ENCODE data around the gene TRIM69. TPM values are rescaled to one million over a fixed set of nuclear protein-coding genes. Genes with fewer than 3 reads are reported as not detected.

The TRIM69 gene
- total and polyA plus RNA-seq, 2 donors (not counting 1 experiment from before 2014, with no cell fraction given) = 12.9 to 30.8 TPM

GRCh38 chr15:44812029-44812517 lies 75.7 kb downstream of the TRIM69 start:
- TF ChIP-seq EZH2 (IDR thresholded peaks at IDR 0.05; ENCODE audit: borderline replicate concordance, insufficient read depth, low read depth, low read length, poor library complexity, severe bottlenecking) = no peak
- TF ChIP-seq CTCF (IDR thresholded peaks at IDR 0.05) = no peak
- Histone ChIP-seq H3K27ac (ENCODE audit: low read length in 2 of 2) (no peak overlapping the region), H3K9me3 (ENCODE audit: control extremely low read depth in 1 of 3, control insufficient read depth in 2 of 3, insufficient read depth in 1 of 3, low read length in 2 of 3) (no peaks in the 10 kb centered on the region), H3K79me2 (ENCODE audit: control insufficient read depth, insufficient read depth, low read length) (no peaks in the 10 kb centered on the region), H3K36me3 (replicated peaks in 1 of 2; ENCODE audit: control extremely low read depth in 1 of 2, control insufficient read depth in 1 of 2, extremely low read depth in 1 of 2, insufficient read depth in 2 of 2, low read length in 1 of 2) (no peaks in the 10 kb centered on the region), H2AFZ (ENCODE audit: insufficient read depth, low read depth, low read length, poor library complexity, severe bottlenecking) (no peak overlapping the region), H3K9ac (ENCODE audit: low read length) (no peak overlapping the region), H3K4me1 (ENCODE audit: control insufficient read depth in 2 of 2, insufficient read depth in 2 of 2, low read length in 2 of 2) (no peaks in the 10 kb centered on the region), H3K27me3 (replicated peaks in 1 of 4; ENCODE audit: control extremely low read depth in 1 of 4, control insufficient read depth in 3 of 4, insufficient read depth in 4 of 4, low read length in 3 of 4) (no peaks in the 10 kb centered on the region), H3K4me2 (replicated peaks; ENCODE audit: low read depth, low read length, poor library complexity, severe bottlenecking) (no peak overlapping the region), H3K4me3 (ENCODE audit: control extremely low read depth in 1 of 5, extremely low read depth in 1 of 5, insufficient read depth in 1 of 5, low read depth in 2 of 5, low read length in 4 of 5) (no peak overlapping the region), H4K20me1 (ENCODE audit: control insufficient read depth, insufficient read depth, low read length, poor library complexity, severe bottlenecking) (no peaks in the 10 kb centered on the region)
- intact Hi-C loops (cut with micrococcal nuclease) = no loop called here
- Mint-ChIP-seq H3K4me1 (no peaks in the 10 kb centered on the region), H3K4me3 (no peak overlapping the region), H3K27me3 (peaks cover 24% of the 10 kb centered on the region), H3K9me3 (ENCODE audit: insufficient read depth) (no peaks in the 10 kb centered on the region), H3K27ac (no peak overlapping the region)
- no peak for ATAC-seq (ENCODE audit: low read depth)
- DNase-seq = no peak
- 100% methylated on average over 2 of the region's 5 CpGs for WGBS (ENCODE audit: insufficient coverage)
- ChIA-PET POLR2A (no interaction called here), CTCF (no interaction called here)

- H3K4me3 ChIP-seq (ENCODE audit: control extremely low read depth in 1 of 5, extremely low read depth in 1 of 5, insufficient read depth in 1 of 5, low read depth in 2 of 5, low read length in 4 of 5) = no peak overlapping the region
- ChIA-PET POLR2A (no interaction called here), CTCF (no interaction called here)
- Mint-ChIP-seq H3K4me3 (no peak overlapping the region), H3K4me1 (no peaks in the 10 kb centered on the region), H3K27ac (no peak overlapping the region), H3K27me3 (peaks cover 24% of the 10 kb centered on the region), H3K9me3 (ENCODE audit: insufficient read depth) (no peaks in the 10 kb centered on the region)
- no peak for TF ChIP-seq EZH2 (IDR thresholded peaks at IDR 0.05; ENCODE audit: borderline replicate concordance, insufficient read depth, low read depth, low read length, poor library complexity, severe bottlenecking)
- no peak for TF ChIP-seq CTCF (IDR thresholded peaks at IDR 0.05)
- no peak overlapping the region for H3K4me2 ChIP-seq (replicated peaks; ENCODE audit: low read depth, low read length, poor library complexity, severe bottlenecking)
- H3K36me3 ChIP-seq (replicated peaks in 1 of 2; ENCODE audit: control extremely low read depth in 1 of 2, control insufficient read depth in 1 of 2, extremely low read depth in 1 of 2, insufficient read depth in 2 of 2, low read length in 1 of 2) = no peaks in the 10 kb centered on the region
- no peaks in the 10 kb centered on the region for H4K20me1 ChIP-seq (ENCODE audit: control insufficient read depth, insufficient read depth, low read length, poor library complexity, severe bottlenecking)
- intact Hi-C loops (cut with micrococcal nuclease) = no loop called here
- H3K9ac ChIP-seq (ENCODE audit: low read length) = no peak overlapping the region
- no peaks in the 10 kb centered on the region for H3K4me1 ChIP-seq (ENCODE audit: control insufficient read depth in 2 of 2, insufficient read depth in 2 of 2, low read length in 2 of 2)
- no peak for DNase-seq
- H3K27me3 ChIP-seq (replicated peaks in 1 of 4; ENCODE audit: control extremely low read depth in 1 of 4, control insufficient read depth in 3 of 4, insufficient read depth in 4 of 4, low read length in 3 of 4) = no peaks in the 10 kb centered on the region
- no peak overlapping the region for H2AFZ ChIP-seq (ENCODE audit: insufficient read depth, low read depth, low read length, poor library complexity, severe bottlenecking)
- ATAC-seq (ENCODE audit: low read depth) = no peak
- WGBS (ENCODE audit: insufficient coverage) = 83% methylated on average over 1 of the region's 3 CpGs
- H3K27ac ChIP-seq (ENCODE audit: low read length in 2 of 2) = no peak overlapping the region
- no peaks in the 10 kb centered on the region for H3K79me2 ChIP-seq (ENCODE audit: control insufficient read depth, insufficient read depth, low read length)
- no peaks in the 10 kb centered on the region for H3K9me3 ChIP-seq (ENCODE audit: control extremely low read depth in 1 of 3, control insufficient read depth in 2 of 3, insufficient read depth in 1 of 3, low read length in 2 of 3)
Observed at GRCh38 chr15:44813231-44813630, 76.9 kb downstream of the TRIM69 start.

Small RNAs within 50 kb of the gene (small RNA-seq; reads per million reads assigned to genes)
- gene RF00019 (ENCODE audit: insufficient read length, low read depth, low replicate concordance) = not detected

Other genes with a start within 250 kb of the TRIM69 start
- gene EIF3J, start 199.4 kb upstream of the TRIM69 start, total RNA-seq = 61.0 and 66.7 TPM in 2 replicates
- gene EIF3J, start 199.4 kb upstream of the TRIM69 start, polyA plus RNA-seq = 16.5 and 21.1 TPM in 2 replicates
- gene SPG11, start 72.9 kb upstream of the TRIM69 start, total RNA-seq = 219 and 243 TPM in 2 replicates
- gene SPG11, start 72.9 kb upstream of the TRIM69 start, polyA plus RNA-seq = 134 and 159 TPM in 2 replicates
- 58.9 and 60.5 TPM in 2 replicates for gene PATL2, start 25.2 kb upstream of the TRIM69 start, total RNA-seq
- gene PATL2, start 25.2 kb upstream of the TRIM69 start, polyA plus RNA-seq = 89.4 and 98.8 TPM in 2 replicates
- 3,928 and 3,981 TPM in 2 replicates for gene B2M, start 25.0 kb upstream of the TRIM69 start, total RNA-seq
- gene B2M, start 25.0 kb upstream of the TRIM69 start, polyA plus RNA-seq = 9,379 and 17,989 TPM in 2 replicates
- gene TERB2, start 220.2 kb downstream of the TRIM69 start, total RNA-seq = not detected in 2 replicates
- not detected in 2 replicates for gene TERB2, start 220.2 kb downstream of the TRIM69 start, polyA plus RNA-seq